GM21367 (cell line): Measurements from ENCODE around the gene PRMT1.
A peak's percentile ranks its signal among the peaks of the same experiment; 100 is the strongest.

Source experiments
- ATAC-seq: cut with Tn5 transposase; IDR thresholded peaks from one replicate; pipeline ENCODE4 v1.9.1; 2021; ENCODE audit not compliant: unreplicated experiment

Gene PRMT1

DNA sequence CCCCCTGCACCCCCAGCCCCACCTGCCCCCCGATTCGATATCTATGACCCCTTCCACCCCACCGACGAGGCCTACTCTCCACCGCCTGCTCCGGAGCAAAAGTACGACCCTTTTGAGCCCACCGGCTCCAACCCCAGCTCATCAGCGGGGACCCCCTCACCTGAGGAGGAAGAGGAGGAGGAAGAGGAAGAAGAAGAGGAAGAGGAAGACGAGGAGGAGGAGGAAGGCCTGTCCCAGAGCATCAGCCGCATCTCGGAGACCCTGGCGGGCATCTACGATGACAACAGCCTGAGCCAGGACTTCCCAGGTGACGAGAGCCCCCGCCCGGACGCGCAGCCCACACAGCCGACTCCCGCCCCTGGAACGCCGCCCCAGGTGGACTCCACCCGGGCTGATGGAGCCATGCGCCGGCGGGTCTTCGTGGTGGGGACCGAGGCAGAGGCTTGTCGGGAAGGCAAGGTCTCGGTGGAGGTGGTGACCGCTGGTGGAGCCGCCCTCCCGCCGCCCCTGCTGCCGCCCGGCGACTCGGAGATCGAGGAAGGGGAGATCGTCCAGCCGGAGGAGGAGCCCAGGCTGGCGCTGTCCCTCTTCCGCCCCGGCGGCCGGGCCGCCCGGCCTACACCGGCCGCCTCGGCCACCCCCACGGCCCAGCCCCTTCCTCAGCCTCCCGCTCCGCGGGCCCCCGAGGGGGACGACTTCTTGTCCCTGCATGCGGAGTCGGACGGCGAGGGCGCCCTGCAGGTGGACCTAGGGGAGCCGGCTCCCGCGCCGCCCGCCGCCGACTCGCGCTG, 25.8 kb upstream of the PRMT1 start:
- no peak for ATAC-seq

DNA sequence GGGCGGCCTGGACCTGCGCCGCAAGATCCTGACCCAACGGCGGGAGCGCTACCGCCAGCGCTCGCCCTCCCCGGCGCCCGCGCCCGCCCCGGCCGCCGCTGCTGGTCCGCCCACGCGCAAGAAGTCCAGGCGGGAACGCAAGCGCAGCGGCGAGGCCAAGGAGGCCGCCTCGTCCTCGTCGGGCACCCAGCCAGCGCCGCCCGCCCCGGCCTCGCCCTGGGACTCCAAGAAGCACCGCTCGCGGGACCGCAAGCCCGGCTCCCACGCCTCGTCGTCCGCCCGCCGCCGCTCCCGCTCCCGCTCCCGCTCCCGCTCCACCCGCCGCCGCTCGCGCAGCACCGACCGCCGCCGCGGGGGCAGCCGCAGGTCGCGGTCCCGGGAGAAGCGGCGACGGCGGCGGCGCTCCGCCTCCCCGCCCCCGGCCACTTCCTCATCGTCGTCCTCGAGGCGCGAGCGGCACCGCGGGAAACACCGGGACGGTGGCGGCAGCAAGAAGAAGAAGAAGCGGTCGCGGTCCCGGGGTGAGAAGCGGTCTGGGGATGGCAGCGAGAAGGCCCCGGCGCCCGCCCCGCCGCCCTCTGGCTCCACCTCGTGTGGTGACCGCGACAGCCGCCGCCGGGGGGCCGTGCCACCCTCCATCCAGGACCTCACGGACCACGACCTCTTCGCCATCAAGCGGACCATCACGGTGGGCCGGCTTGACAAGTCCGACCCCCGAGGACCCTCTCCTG, 25.1 kb upstream of the PRMT1 start:
- ATAC-seq, result no peak

DNA sequence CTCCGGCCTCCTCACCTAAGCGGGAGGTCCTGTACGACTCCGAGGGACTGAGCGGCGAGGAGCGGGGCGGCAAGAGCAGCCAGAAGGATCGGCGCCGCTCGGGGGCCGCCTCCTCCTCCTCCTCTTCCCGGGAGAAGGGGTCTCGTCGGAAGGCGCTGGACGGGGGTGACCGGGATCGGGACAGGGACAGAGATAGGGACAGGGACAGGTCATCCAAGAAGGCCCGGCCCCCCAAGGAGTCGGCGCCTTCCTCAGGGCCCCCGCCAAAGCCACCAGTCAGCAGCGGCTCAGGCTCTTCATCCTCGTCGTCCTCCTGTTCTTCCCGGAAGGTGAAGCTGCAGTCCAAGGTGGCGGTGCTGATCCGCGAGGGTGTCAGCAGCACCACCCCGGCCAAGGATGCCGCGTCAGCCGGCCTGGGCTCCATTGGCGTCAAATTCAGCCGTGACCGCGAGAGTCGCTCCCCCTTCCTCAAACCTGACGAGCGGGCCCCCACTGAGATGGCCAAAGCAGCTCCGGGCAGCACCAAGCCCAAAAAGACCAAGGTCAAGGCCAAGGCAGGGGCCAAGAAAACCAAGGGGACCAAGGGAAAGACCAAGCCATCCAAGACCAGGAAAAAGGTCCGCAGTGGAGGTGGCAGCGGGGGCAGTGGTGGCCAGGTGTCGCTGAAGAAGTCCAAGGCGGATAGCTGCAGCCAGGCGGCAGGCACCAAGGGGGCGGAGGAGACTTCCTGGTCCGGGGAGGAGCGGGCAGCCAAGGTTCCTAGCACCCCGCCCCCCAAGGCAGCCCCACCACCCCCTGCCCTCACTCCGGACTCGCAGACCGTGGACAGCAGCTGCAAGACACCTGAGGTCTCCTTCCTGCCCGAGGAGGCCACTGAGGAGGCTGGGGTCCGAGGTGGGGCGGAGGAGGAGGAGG, 24.3 kb upstream of the PRMT1 start:
- ATAC-seq, result no peak

DNA sequence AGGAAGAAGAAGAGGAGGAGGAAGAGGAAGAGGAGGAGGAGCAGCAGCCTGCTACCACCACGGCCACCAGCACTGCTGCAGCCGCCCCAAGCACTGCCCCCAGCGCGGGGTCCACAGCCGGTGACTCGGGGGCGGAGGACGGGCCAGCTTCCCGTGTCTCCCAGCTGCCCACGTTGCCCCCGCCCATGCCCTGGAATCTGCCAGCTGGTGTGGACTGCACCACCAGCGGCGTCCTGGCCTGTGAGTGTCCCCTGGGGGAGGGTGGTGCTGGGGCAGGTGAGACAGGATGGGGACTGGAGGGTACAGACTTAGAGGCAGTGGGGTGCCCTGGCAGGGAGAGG, 23.6 kb upstream of the PRMT1 start:
- ATAC-seq, result no peak

DNA sequence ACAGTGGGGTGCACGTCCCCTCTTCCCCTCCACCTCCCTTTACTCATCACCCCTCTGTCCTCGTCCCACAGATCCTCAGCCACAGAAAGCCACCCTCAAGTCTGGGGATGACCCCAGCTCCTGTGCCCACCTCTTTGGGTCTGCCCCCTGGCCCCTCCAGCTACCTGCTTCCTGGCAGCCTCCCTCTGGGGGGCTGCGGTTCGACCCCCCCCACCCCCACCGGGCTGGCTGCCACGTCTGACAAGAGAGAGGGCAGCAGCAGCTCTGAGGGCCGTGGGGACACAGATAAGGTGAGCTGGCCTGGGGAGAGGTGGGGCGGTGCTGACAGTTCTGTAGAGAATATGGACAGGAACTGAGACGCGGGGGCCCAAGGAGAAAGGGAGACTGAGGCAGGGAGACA, 22.5 kb upstream of the PRMT1 start:
- ATAC-seq, result no peak

DNA sequence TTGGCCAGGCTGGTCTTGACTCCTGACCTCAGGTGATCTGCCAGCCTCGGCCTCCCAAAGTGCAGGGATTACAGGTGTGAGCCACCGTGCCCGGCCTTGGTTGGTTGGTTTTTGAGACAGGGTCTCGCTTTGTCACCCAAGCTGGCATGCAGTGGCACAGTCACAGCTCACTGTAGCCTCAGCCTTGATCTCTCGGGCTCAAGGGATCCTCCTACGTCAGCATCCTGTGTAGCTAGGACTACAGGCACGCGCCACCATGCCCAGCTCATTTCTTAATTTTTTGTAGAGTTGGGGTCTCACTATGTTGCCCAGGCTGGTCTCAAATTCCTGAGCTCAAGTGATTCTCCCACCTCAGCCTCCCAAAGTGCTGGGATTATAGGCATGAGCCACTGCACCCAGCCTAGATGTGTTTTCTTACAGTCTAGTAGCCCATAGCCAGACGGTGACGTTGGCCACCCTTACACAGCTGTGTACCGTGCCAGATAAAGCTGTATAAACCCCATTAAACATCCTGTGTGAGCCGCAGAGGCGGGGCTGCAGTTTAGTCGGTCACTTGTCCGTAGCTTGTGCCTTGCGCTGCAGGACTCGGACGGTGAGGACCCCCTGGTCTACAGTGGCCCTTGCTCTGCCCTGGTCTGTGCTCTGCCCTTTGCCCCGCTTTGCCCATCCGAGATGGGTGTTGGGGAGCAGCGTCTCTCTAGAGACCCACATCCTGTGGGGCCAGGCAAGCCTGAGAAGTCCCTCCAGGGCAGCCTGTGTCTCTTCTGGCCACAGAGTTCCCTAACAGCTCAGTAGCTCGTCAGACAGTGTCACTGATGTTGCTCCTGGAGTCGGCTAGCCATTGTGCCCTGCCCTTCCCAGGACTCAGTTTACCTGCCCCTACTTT, 21.3 kb upstream of the PRMT1 start:
- ATAC-seq, result no peak

DNA sequence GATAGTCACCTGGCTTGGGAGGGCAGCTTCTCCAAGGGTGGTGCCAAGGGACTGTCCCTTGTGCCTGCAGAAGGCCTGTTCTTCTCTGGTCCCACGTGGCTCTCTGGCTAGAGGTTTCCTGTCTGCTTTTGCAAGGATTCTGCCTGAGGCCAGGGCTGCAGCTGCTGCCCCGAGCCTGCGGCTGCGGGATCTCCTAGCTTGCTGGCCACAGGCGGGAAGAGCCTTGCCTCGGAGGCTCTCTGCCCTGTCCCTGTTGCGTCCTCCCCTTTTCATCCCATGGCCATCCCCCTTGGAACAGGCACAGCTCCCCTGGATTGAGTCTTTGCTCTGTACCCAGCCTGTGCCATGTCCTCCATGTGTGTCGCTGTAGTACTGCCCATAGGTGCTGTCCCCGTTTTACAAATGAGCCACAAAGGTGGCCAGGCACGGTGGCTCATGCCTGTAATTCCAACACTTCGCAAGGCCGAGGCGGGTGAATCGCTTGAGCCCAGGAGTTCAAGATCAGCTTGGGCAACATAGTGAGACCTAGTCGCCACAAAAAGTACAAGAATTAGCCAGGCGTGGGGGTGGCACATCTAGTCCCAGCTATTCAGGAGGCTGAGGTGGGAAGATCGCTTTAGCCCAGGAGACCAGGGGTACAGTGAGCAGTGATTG, 20.5 kb upstream of the PRMT1 start:
- ATAC-seq, result no peak

DNA sequence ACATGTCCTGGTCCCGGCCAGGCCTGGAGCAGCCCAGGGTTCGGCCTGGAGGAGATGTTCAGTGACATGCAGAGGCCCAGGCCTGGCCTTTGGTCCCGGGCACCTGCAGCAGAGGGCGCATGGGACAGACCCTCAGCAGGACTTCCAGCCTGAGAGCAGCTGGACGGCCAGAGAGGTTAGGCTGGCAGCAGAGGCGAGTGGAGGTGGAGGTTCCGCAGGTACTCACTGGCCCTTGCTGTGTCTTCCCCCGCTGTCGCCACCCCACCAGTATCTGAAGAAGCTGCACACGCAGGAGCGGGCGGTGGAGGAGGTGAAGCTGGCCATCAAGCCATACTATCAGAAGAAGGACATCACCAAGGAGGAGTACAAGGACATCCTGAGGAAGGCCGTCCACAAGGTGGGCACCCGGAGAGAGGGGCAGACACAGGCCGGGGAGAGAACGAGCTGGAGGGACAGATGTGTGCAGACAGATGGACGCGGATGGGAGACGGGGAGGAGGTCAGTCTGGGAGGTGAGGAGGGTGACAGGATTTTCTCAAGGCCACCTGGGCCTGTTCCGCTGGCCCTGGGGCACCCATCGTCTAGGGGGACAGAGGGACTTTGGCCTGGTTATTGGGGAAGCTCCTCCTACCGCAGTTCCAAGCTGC, 19.5 kb upstream of the PRMT1 start:
- ATAC-seq, result no peak

DNA sequence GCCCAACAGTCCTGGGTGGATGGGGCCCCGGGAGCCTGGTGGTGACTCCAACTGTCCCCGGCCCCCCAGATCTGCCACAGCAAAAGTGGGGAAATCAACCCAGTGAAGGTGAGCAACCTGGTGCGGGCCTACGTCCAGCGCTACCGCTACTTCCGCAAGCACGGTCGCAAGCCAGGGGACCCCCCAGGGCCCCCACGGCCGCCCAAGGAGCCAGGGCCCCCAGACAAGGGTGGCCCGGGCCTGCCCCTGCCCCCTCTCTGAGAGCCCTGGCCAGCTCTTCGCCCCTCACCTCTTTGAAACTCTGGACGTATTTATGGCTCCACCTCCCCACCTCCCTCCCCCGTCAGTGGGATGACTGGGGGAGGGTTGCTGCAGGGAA, 18.9 kb upstream of the PRMT1 start:
- no peak for ATAC-seq

DNA sequence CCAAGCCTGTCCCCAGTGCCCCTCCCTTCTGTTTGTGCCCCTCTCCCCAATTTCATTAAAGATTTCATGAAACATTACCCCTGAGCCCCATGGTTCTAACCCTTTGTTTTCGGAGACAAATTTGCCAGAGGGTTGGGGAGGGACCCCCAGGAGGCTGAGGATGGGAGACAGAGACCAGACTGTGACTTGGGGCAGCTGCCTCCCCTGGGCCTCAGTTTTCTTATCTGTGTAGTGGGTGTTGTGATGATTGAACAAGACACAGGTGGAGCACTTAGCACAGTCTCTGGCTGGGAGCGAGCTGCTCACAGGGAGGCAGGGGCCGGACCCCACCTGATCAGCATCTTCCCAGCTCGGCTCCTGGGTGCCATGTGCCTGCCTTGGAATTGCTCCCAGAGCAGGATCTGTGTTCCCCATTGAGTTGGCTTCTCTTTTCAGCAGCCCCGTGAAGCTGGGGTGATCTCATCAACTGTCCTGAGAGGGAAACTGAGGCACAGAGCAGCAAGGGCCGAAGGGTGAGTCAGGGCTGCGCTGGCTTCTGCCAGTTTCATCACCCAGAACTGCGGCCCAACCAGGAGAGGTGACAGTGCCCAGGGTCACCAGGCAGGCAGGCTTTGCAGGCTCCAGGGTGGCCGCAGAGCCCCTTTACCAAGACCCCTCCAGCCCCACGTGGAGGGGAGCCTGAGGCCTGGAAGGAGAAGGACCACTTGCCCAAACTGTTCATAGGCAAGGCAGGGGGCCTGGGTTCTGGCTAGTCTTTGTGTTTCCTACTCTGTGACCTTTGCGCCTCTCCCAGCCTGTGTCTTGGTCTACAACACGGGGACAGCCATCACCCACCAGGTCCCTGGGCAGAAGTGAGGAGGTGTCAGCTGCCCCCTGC, 18.3 kb upstream of the PRMT1 start:
- ATAC-seq, result no peak

DNA sequence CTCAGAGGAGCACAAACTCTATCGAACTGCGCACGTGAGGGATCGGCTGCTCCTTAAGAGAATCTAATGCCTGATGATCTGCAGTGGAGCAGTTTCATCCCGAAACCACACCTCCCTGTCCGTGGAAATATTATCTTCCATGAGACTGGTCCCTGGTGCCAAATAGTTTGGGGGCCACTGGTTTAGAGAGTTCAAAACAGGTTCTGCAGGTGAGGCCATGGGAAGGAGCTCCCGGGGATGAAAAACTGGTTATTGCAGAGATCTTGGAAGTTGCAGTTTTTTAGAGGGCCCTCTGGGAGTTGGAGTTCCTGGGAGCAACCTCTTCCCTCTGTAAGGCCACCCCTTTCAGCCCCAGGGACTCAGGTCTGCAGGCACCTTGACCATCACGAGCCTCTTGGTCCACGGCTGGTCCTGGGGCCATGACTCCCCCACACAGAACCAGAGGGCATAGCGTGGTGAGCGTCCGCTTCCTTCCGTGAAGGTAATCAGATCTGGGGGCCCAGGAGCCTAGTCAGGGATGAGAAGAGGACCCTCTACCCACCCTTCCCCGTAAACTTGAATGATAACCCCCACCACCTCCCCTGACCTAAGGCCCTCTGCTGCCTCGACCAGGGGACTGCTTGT, 16.6 kb upstream of the PRMT1 start:
- no peak for ATAC-seq

DNA sequence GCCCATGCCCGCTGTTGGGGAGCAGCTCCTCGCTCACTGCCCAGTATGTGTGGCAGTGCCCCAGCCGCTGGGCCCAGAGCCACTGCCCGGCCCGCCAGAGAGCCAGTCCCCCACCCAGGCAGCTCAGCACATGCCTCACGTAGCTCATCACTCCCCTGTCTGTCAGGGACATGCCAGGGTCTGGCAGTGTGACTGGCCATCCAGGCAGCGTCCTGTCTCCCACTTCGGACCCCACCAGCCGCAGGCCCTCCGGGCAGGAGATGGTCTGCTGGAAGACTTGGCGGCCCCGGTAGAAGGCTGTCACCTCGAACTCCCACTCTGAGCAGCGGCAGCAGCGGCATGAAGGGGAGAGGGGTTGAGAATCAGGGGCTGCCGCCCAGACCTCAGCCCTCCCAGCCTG, 15.1 kb upstream of the PRMT1 start:
- ATAC-seq, result no peak

DNA sequence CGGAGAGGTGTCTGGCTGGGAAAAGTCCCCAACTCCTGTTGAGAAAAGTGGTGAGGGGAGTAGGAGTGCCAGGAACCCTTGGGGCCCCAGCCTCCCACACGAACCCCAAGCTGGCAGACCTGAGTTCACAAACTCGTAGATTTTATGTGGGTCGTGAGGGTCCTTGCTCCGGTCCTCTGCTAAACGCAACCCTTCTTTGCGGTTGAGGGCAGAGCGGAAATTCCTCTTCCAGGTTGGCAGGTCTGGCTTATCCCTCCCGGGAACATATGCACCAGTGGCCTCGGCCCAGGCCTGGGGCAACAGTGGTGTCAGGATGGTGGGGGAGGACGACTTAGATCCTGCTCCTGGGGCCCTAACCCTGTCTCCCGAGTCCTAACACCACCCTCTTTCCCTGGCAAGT, 13.8 kb upstream of the PRMT1 start:
- ATAC-seq, result no peak

DNA sequence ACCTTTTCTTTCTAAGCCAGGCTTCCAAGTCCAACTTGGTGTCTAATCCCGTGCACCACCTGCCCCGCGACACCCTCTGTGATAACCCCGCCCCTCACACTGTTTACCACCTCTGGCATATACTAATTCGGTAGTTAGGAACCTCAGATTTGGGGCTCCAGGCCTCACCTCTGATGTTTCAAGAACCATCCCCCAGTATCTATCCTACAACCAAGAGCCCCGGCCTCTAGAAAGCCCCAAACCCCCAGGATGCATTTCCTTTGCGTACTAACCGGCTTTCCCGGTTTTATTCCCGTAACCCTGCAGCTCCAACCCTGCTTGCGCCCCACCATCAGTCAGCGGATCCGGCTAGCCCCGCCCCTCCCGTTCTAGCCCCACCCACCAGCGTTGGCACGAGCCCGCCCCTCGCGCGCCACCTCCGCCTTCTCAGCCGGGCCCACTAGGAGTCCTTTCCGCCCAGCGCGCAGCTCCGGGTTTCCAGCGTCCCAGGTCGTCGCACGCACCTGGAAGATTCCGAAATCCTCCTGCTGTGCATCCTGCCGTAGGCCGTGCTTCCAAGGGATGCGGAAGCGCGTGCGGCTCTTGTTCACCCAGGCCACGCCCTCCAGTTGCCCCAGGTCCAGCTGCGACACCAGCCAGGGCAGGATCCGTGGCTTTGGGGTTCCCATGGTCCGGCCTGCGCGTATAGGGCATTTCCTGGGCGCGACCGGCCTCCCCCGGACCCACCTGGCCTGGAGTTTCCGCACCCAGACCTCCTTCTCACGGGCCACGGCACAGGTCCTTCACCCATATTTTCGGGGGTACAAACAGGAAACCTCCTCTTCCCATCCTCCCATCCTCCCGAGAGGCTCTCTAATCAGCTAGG, 12.7 kb upstream of the PRMT1 start:
- ATAC-seq, result peak; percentile 39

DNA sequence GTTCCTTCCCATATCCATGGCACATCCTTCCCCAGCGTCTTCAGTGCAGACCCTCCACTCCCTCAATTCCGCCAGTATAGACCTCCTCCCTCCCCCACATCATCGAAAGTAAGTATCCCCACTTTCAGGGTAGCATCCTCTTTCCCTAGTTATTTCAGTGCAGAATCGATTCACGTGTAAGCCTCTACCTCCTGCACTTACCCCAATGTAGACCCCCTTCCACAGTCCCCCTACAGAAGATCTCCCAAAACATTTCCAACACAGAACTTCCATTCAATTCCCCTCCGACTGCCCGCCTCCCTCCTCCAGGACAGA, 12.1 kb upstream of the PRMT1 start:
- ATAC-seq, result no peak

DNA sequence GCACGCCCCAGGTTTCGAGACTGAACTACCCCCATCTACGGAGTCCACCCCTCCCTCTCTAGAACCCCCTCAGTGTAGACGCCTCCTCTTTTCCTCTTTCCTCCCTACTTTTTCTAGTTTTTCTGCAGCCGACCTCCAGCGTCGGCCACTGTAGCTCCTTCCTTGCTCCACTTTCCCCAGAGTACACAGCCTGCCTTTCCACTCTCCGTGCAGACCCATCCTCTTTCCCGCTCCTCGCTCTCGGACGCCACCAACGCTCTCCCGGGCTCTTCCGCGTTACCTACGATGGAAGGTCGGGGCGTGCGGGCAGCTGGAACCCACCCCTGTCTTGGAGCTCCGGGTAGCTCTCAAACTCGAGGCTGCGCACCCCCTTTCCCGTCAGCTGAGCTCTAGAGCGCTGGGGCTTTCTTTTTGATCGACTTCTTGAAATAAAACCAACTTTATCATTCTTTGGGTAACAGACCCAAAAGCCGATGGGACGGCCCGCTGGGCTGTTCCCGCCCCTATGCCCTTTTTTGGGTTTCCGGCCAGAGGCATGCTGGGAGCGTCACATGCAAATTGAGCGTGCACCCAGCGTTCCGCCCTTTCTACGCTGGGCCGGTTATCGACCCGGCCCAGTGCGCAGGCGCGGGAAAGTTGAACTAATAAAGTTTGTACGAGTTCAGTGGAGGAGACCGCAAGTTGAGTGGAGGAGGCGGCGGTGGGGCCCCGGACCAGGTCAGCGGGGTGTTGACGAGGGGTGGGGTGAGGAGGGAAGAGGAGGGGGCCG, 11.5 kb upstream of the PRMT1 start, which contains the start of the genes BCL2L12 and IRF3:
Gene BCL2L12, plus strand, starts transcription at position 583 of the 769 bp plus-strand sequence. CDS start 760 bp downstream, outside the sequence.
Gene IRF3, minus strand, starts transcription at position 507 of the 769 bp plus-strand sequence. CDS start 1,019 bp downstream, outside the sequence.
- peak; percentile 59 for ATAC-seq

DNA sequence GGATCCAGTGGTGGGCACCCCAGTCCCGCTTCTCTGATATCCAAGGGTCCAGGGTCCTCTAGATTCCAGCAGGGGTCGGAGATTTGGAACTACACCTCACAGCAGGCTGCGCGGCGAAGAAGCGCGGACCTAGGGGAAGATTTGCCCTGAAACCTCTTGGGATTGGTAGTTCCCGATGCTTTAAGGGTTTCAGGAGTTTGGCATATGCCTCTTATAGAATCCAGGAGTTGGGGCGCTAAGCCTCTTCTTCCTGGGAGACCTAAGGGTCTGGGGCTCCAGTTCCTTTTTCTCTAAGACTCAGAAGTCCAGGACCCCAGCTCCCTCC, 11.0 kb upstream of the PRMT1 start:
- no peak for ATAC-seq
